Fibroblast of lung (primary cell): Measurements from ENCODE around the gene RABL2A. TPM values are rescaled to one million over a fixed set of nuclear protein-coding genes. Genes with fewer than 3 reads are reported as not detected.
"Not testable (repeated sequence)": the region's sequence is repeated elsewhere in the genome, so short reads cannot be mapped to it uniquely, and the experiment has no call there.

ENCODE experiments used
- DNase-seq, 2 donors: peaks; one replicate each; pipeline versions ENCODE4 v3.0.0 to v3.0.0-alpha.2; 2010; ENCODE audit warnings: low read depth in 2 of 2
- H2AFZ ChIP-seq: 2 replicates; pipeline ENCODE4 v1.5.1; 2012; ENCODE audit warnings: low read length, control low read depth, inconsistent platforms
- H3K27ac ChIP-seq: 2 replicates; pipeline ENCODE4 v1.5.1; 2011; ENCODE audit warnings: low read length, control low read depth; ENCODE audit not compliant: insufficient read depth
- H3K27me3 ChIP-seq: 2 replicates; pipeline ENCODE4 v1.5.1; 2011; ENCODE audit warnings: mild to moderate bottlenecking, low read length; ENCODE audit not compliant: control insufficient read depth, insufficient read depth
- H3K36me3 ChIP-seq: 2 replicates; pipeline ENCODE4 v1.5.1; 2011; ENCODE audit warnings: low read length; ENCODE audit not compliant: control insufficient read depth, insufficient read depth
- H3K4me1 ChIP-seq: 2 replicates; pipeline ENCODE4 v1.5.1; 2011; ENCODE audit warnings: low read length; ENCODE audit not compliant: control insufficient read depth, insufficient read depth; ENCODE audit errors: extremely low read depth
- H3K4me2 ChIP-seq: 2 replicates; pipeline ENCODE4 v1.5.1; 2011; ENCODE audit warnings: low read length, control low read depth; ENCODE audit not compliant: insufficient read depth; ENCODE audit errors: extremely low read depth
- H3K4me3 ChIP-seq, 4 experiments: fragments of 200-600 bp in 1 of 4; sonication (generic) in 1 of 4; replicated peaks in 1 of 4; 2 replicates each; pipeline ENCODE4 v1.5.1; 2011 to 2016; ENCODE audit warnings: low read length in 4 of 4, low read depth in 3 of 4, mild to moderate bottlenecking in 3 of 4, control low read depth in 2 of 4, inconsistent platforms in 1 of 4, mixed read lengths in 1 of 4; ENCODE audit not compliant: insufficient read depth in 1 of 4; ENCODE audit errors: control extremely low read depth in 1 of 4
- H3K79me2 ChIP-seq: 2 replicates; pipeline ENCODE4 v1.5.1; 2012; ENCODE audit warnings: mild to moderate bottlenecking, low read length, inconsistent platforms; ENCODE audit not compliant: control insufficient read depth, insufficient read depth
- H3K9ac ChIP-seq: 2 replicates; pipeline ENCODE4 v1.5.1; 2011; ENCODE audit warnings: mild to moderate bottlenecking, low read length, control low read depth; ENCODE audit not compliant: insufficient read depth
- H3K9me3 ChIP-seq: 2 replicates; pipeline ENCODE4 v1.5.1; 2012; ENCODE audit warnings: low read depth, low read length; ENCODE audit not compliant: control insufficient read depth, insufficient read depth
- H4K20me1 ChIP-seq: 2 replicates; pipeline ENCODE4 v1.5.1; 2011; ENCODE audit warnings: low read length; ENCODE audit not compliant: control insufficient read depth, insufficient read depth; ENCODE audit errors: extremely low read depth
- CTCF ChIP-seq, 2 donors: IDR thresholded peaks in 1 of 2; conservative IDR thresholded peaks in 1 of 2; 1 replicate in 1 of 2; 2 replicates in 1 of 2; pipeline ENCODE4 v1.5.1; 2011 to 2012; ENCODE audit warnings: low read length in 2 of 2, control low read depth in 1 of 2, inconsistent platforms in 1 of 2, low read depth in 1 of 2, mild to moderate bottlenecking in 1 of 2
- EZH2 ChIP-seq: IDR thresholded peaks from 2 replicates; pipeline ENCODE4 v1.5.1; 2012; ENCODE audit warnings: low read length, control low read depth, mild to moderate bottlenecking; ENCODE audit errors: missing control alignments
- polyA plus RNA-seq, 2 donors: library from polyadenylated mRNA; depleted of rRNA in 1 of 2; stranded (reverse) in 1 of 2; unstranded in 1 of 2; fragments of >200 nt; gene quantifications; 2 replicates each; pipeline ENCODE4 v1.2.1, GENCODE V29; 2011 to 2012; ENCODE audit warnings: missing spikeins in 1 of 2
- total RNA-seq: library from RNA; depleted of rRNA; stranded (reverse); fragments of >200 nt; gene quantifications from 2 replicates; pipeline ENCODE4 v1.2.1, GENCODE V29; 2014

RABL2A gene
- total and polyA plus RNA-seq, 2 donors (not counting 1 experiment from before 2014, with no cell fraction given): 7.4 to 11.7 TPM

GRCh38 chr2:113685471-113685870, 58.4 kb downstream of the RABL2A start:
- Histone ChIP-seq H3K9ac (no peak overlapping the region), H3K4me2 (no peak overlapping the region)
- DNase-seq: peak; percentile 7 to 15

GRCh38 chr2:113686537-113686936, 59.5 kb downstream of the RABL2A start:
- Histone ChIP-seq H3K27me3 (no peaks in the 10 kb centered on the region), H3K9ac (no peak overlapping the region), H2AFZ (no peak overlapping the region), H3K79me2 (no peaks in the 10 kb centered on the region), H3K27ac (no peak overlapping the region), H3K4me3 (no peak overlapping the region), H3K4me1 (no peaks in the 10 kb centered on the region), H3K9me3 (no peaks in the 10 kb centered on the region), H3K36me3 (no peaks in the 10 kb centered on the region), H3K4me2 (no peak overlapping the region), H4K20me1 (no peaks in the 10 kb centered on the region)
- TF ChIP-seq EZH2: no peak
- no peak for TF ChIP-seq CTCF (conservative IDR thresholded peaks at IDR 0.05 in 1 of 2, IDR thresholded peaks at IDR 0.05 in 1 of 2; ENCODE audit: low read depth in 1 of 2, low read length in 2 of 2)
- peak in 1 of 2 donors; percentile 30 for DNase-seq

More at GRCh38 chr2:113685471-113685870, 58.4 kb downstream of the RABL2A start:
- Histone ChIP-seq H3K27ac (no peak overlapping the region), H3K79me2 (no peaks in the 10 kb centered on the region), H3K4me3 (no peak overlapping the region), H4K20me1 (no peaks in the 10 kb centered on the region), H2AFZ (no peak overlapping the region), H3K36me3 (no peaks in the 10 kb centered on the region), H3K27me3 (no peaks in the 10 kb centered on the region), H3K4me1 (no peaks in the 10 kb centered on the region), H3K9me3 (no peaks in the 10 kb centered on the region)
- TF ChIP-seq EZH2 (no peak), CTCF (conservative IDR thresholded peaks at IDR 0.05 in 1 of 2, IDR thresholded peaks at IDR 0.05 in 1 of 2; ENCODE audit: low read depth in 1 of 2, low read length in 2 of 2) (no peak)

GRCh38 chr2:113690871-113691270, 63.8 kb downstream of the RABL2A start:
- not testable (repeated sequence) for H3K27ac ChIP-seq, H3K4me1 ChIP-seq, H3K36me3 ChIP-seq, H3K9ac ChIP-seq, H3K9me3 ChIP-seq, H3K27me3 ChIP-seq, H3K4me3 ChIP-seq, H2AFZ ChIP-seq, H3K4me2 ChIP-seq, H3K79me2 ChIP-seq, H4K20me1 ChIP-seq, DNase-seq

Other genes with a start within 250 kb of the RABL2A start
- 29.0 and 36.8 TPM in 2 replicates for gene ZNG1B, start 189.6 kb upstream of the RABL2A start, total RNA-seq
- gene ZNG1B, start 189.6 kb upstream of the RABL2A start, polyA plus RNA-seq: 23.9 and 25.4 TPM in 2 replicates
- gene FOXD4L1, start 128.6 kb upstream of the RABL2A start, total RNA-seq: 0.17 and 0.26 TPM in 2 replicates
- not detected in 2 replicates for gene FOXD4L1, start 128.6 kb upstream of the RABL2A start, polyA plus RNA-seq
- 175 and 245 TPM in 2 replicates for gene SLC35F5, start 129.4 kb downstream of the RABL2A start, total RNA-seq
- gene SLC35F5, start 129.4 kb downstream of the RABL2A start, polyA plus RNA-seq: 86.1 and 93.1 TPM in 2 replicates